ENCODE measurements around the gene ATP11A. TPM values are rescaled to one million over a fixed set of nuclear protein-coding genes. Genes with fewer than 3 reads are reported as not detected.
"Not testable (repeated sequence)": the region's sequence is repeated elsewhere in the genome, so short reads cannot be mapped to it uniquely, and the experiment has no call there.

The ATP11A gene
- total RNA-seq, 1 donor from 2014 or later = 281 TPM

- intact Hi-C loops (cut with DNase I) = no loop called here
Measured at GRCh38 chr13:112870051-112870331, 180.2 kb downstream of the ATP11A start.

GRCh38 chr13:112870737-112871287 is 181.0 kb downstream of the ATP11A start:
- Histone ChIP-seq H3K9me3 (no peaks in the 10 kb centered on the region), H3K27me3 (ENCODE audit: low read depth) (no peaks in the 10 kb centered on the region), H3K4me1 (peaks cover 9% of the 10 kb centered on the region), H3K36me3 (peaks cover 67% of the 10 kb centered on the region), H3K4me3 (no peak overlapping the region), H3K27ac (no peak overlapping the region)
- DNase-seq (no peak), ATAC-seq (no peak)
- intact Hi-C loops (cut with DNase I) = no loop called here
- no peak for TF ChIP-seq CTCF (IDR thresholded peaks at IDR 0.05)

More at GRCh38 chr13:112870051-112870331, 180.2 kb downstream of the ATP11A start:
- ATAC-seq = no peak
- TF ChIP-seq CTCF (IDR thresholded peaks at IDR 0.05) = no peak
- H3K36me3 ChIP-seq = peaks cover 67% of the 10 kb centered on the region
- H3K27me3 ChIP-seq (ENCODE audit: low read depth) = no peaks in the 10 kb centered on the region
- H3K9me3 ChIP-seq = no peaks in the 10 kb centered on the region
- H3K4me3 ChIP-seq = no peak overlapping the region
- peaks cover 9% of the 10 kb centered on the region for H3K4me1 ChIP-seq
- DNase-seq = no peak
- H3K27ac ChIP-seq = no peak overlapping the region

- intact Hi-C loops (cut with DNase I) = no loop called here
- Histone ChIP-seq H3K36me3 (peaks cover 69% of the 10 kb centered on the region), H3K9me3 (no peaks in the 10 kb centered on the region), H3K4me3 (no peak overlapping the region), H3K27me3 (ENCODE audit: low read depth) (no peaks in the 10 kb centered on the region), H3K27ac (no peak overlapping the region), H3K4me1 (peaks cover 9% of the 10 kb centered on the region)
- ATAC-seq (no peak), DNase-seq (no peak)
- no peak for TF ChIP-seq CTCF (IDR thresholded peaks at IDR 0.05)
Measured at GRCh38 chr13:112871742-112872141, 181.9 kb downstream of the ATP11A start.

GRCh38 chr13:112872657-112873631 is 183.1 kb downstream of the ATP11A start:
- ATAC-seq; H3K4me3 ChIP-seq; DNase-seq; intact Hi-C loops (cut with DNase I); H3K9me3 ChIP-seq; H3K4me1 ChIP-seq; H3K27me3 ChIP-seq (ENCODE audit: low read depth): not testable (repeated sequence)
- Histone ChIP-seq H3K27ac (peak overlapping the region; percentile 41), H3K36me3 (peaks cover 70% of the 10 kb centered on the region)

GRCh38 chr13:112873851-112874750 is 184.3 kb downstream of the ATP11A start:
- Histone ChIP-seq H3K4me1 (peaks cover 9% of the 10 kb centered on the region), H3K36me3 (peaks cover 70% of the 10 kb centered on the region), H3K9me3 (no peaks in the 10 kb centered on the region), H3K4me3 (no peak overlapping the region), H3K27me3 (ENCODE audit: low read depth) (no peaks in the 10 kb centered on the region), H3K27ac (peak overlapping the region; percentile 41)
- intact Hi-C loops (cut with DNase I) = no loop called here
- ATAC-seq (peak; percentile 85 to 92), DNase-seq (peak; percentile 84)
- peak; percentile 92 for TF ChIP-seq CTCF (IDR thresholded peaks at IDR 0.05)

Data from lower lobe of right lung (tissue), 2 donors.